GM12873 (cell line): Measurements from ENCODE around the gene LXN.

Experiments
- CTCF ChIP-seq: IDR thresholded peaks from 2 replicates; pipeline ENCODE4 v1.5.1; 2012; ENCODE audit warnings: low read depth, mild to moderate bottlenecking, moderate library complexity, low read length, control low read depth; ENCODE audit not compliant: insufficient read depth; ENCODE audit errors: missing control alignments

The LXN gene

GRCh38 chr3:158651192-158651591 lies 21.3 kb downstream of the LXN start:
- no peak for TF ChIP-seq CTCF

- no peak for TF ChIP-seq CTCF
Measured at GRCh38 chr3:158649791-158650190, 22.7 kb downstream of the LXN start.

GRCh38 chr3:158644345-158644908 lies 28.0 kb downstream of the LXN start, which contains the start of gene GFM1:
Gene GFM1, plus strand, starts transcription at chr3:158644527. Its CDS starts 108 bp downstream, at chr3:158644635.
- TF ChIP-seq CTCF = peak; percentile 98

GRCh38 chr3:158642474-158643210 lies 29.8 kb downstream of the LXN start:
- no peak for TF ChIP-seq CTCF

- no peak for TF ChIP-seq CTCF
Measured at GRCh38 chr3:158642005-158642404, 30.4 kb downstream of the LXN start.

- no peak for TF ChIP-seq CTCF
Measured at GRCh38 chr3:158640646-158641045, 31.8 kb downstream of the LXN start.

GRCh38 chr3:158631981-158632380 lies 40.5 kb downstream of the LXN start:
- TF ChIP-seq CTCF = no peak
